K562 (cell line): ENCODE data around the gene TMEM156. TPM values are rescaled to one million over a fixed set of nuclear protein-coding genes. Genes with fewer than 3 reads are reported as not detected.

ENCODE experiments used
- ATAC-seq: fragments of 200-7000 bp; cut with Tn5 transposase; 3 replicates; pipeline ENCODE4 v1.9.1; 2020; ENCODE audit warnings: moderate library complexity
- BruUV-seq: library from RNA; stranded (reverse); fragments of 400-500 nt; replicated peaks from 2 replicates; lab custom pipeline; 2021; lab: Mats Ljungman, UMichigan
- CTCF ChIA-PET: fragments of 300-600 bp; formaldehyde crosslinking; extraction: SDS; loops from one replicate; lab custom pipeline; 2021; ENCODE audit warnings: low intra/inter-chr PET ratio; lab: Yijun Ruan, JAX
- POLR2A ChIA-PET: fragments of 300-600, 350-650 bp; sonication (Branson Sonifier 250); formaldehyde crosslinking; extraction: SDS; loops from one replicate; lab custom pipeline; 2021; ENCODE audit warnings: antibody characterized with exemption, inconsistent platforms; lab: Yijun Ruan, JAX
- DNase-seq, 4 experiments: peaks; one replicate each; pipeline versions ENCODE4 v3.0.0 to v3.0.0-alpha.2; 2011 to 2018; ENCODE audit warnings: low spot score in 3 of 4, mixed read lengths in 3 of 4; ENCODE audit errors: extremely low read depth in 1 of 4
- FAIRE-seq: peaks from 2 replicates; lab custom pipeline; 2011; peaks lifted over from hg19 to GRCh38; lab: Jason Lieb, UNC
- H2AFZ ChIP-seq: 2 replicates; pipeline ENCODE4 v1.6.0; 2011; ENCODE audit warnings: low read depth, low read length, control low read depth, inconsistent platforms
- H3K27ac ChIP-seq: fragments of 200-600 bp; 3 replicates; pipeline ENCODE4 v1.8.0; 2011; ENCODE audit warnings: low read depth, mild to moderate bottlenecking, control low read depth, inconsistent platforms, low read length, moderate library complexity, mixed read lengths; ENCODE audit errors: extremely low read depth
- H3K27me3 ChIP-seq, 2 experiments: fragments of 300-600 bp in 1 of 2; 2 replicates in 1 of 2; 3 replicates in 1 of 2; pipeline versions ENCODE4 v1.6.0 to v1.8.0; 2011; ENCODE audit warnings: inconsistent platforms in 2 of 2, low read length in 2 of 2, mild to moderate bottlenecking in 1 of 2, mixed read lengths in 1 of 2, moderate library complexity in 1 of 2; ENCODE audit not compliant: control insufficient read depth in 2 of 2, insufficient read depth in 2 of 2
- H3K36me3 ChIP-seq: fragments of 300-600 bp; 3 replicates; pipeline ENCODE4 v1.8.0; 2011; ENCODE audit warnings: mild to moderate bottlenecking, low read length, inconsistent platforms; ENCODE audit not compliant: control insufficient read depth, insufficient read depth
- H3K4me1 ChIP-seq, 2 experiments: fragments of 200-600 bp in 1 of 2; replicated peaks in 1 of 2; 2 replicates in 1 of 2; 3 replicates in 1 of 2; pipeline versions ENCODE4 v1.5.1 to v1.8.0; 2011; ENCODE audit warnings: inconsistent platforms in 2 of 2, low read length in 2 of 2, mild to moderate bottlenecking in 1 of 2, mixed read lengths in 1 of 2, moderate library complexity in 1 of 2; ENCODE audit not compliant: control insufficient read depth in 2 of 2, insufficient read depth in 2 of 2
- H3K4me2 ChIP-seq: 2 replicates; pipeline ENCODE4 v1.6.1; 2011; ENCODE audit warnings: low read length, control low read depth, inconsistent platforms, mixed read lengths; ENCODE audit not compliant: insufficient read depth
- H3K4me3 ChIP-seq: fragments of 200-600 bp; sonication (generic), shearing (Covaris generic); 2 replicates; pipeline ENCODE4 v1.5.1; 2016; ENCODE audit warnings: control low read depth, inconsistent platforms
- H3K79me2 ChIP-seq: fragments of 200-600 bp; 3 replicates; pipeline ENCODE4 v1.8.0; 2011; ENCODE audit warnings: low read length, inconsistent platforms; ENCODE audit not compliant: control insufficient read depth, insufficient read depth
- H3K9ac ChIP-seq, 2 experiments: 2 replicates each; pipeline versions ENCODE4 v1.6.0 to v1.6.1; 2011; ENCODE audit warnings: low read depth in 2 of 2, low read length in 2 of 2, control low read depth in 1 of 2, inconsistent platforms in 1 of 2, mild to moderate bottlenecking in 1 of 2, mixed read lengths in 1 of 2; ENCODE audit not compliant: insufficient read depth in 1 of 2
- H3K9me1 ChIP-seq: one replicate; pipeline ENCODE4 v1.6.0; 2011; ENCODE audit warnings: inconsistent platforms, mild to moderate bottlenecking, low read length, moderate library complexity; ENCODE audit not compliant: control insufficient read depth, insufficient read depth
- H3K9me3 ChIP-seq: replicated peaks from 2 replicates; pipeline ENCODE4 v1.5.1; 2011; ENCODE audit warnings: low read depth, low read length, inconsistent platforms; ENCODE audit not compliant: control insufficient read depth, insufficient read depth
- H4K20me1 ChIP-seq: replicated peaks from 2 replicates; pipeline ENCODE4 v1.6.1; 2011; ENCODE audit warnings: low read length, inconsistent platforms, mixed read lengths; ENCODE audit not compliant: control insufficient read depth, insufficient read depth
- CBX5 ChIP-seq: IDR thresholded peaks from 2 replicates; pipeline ENCODE4 v1.6.1; 2014; ENCODE audit warnings: low read depth, borderline replicate concordance
- CCNT2 ChIP-seq: IDR thresholded peaks from 2 replicates; pipeline ENCODE4 v1.6.1; 2011; ENCODE audit warnings: borderline replicate concordance, low read depth, mild to moderate bottlenecking, moderate library complexity, mixed read lengths, low read length; ENCODE audit not compliant: insufficient read length; ENCODE audit errors: extremely low read depth
- EP400 ChIP-seq: fragments of 450-650 bp; IDR thresholded peaks from 2 replicates; pipeline ENCODE4 v1.6.1; 2017; ENCODE audit warnings: antibody characterized with exemption, mild to moderate bottlenecking, moderate library complexity
- FOXA3 ChIP-seq, 2 experiments: fragments of 450-650 bp in 1 of 2; sonication (generic) in 1 of 2; formaldehyde crosslinking; IDR thresholded peaks in 1 of 2; conservative IDR thresholded peaks in 1 of 2; 2 replicates each; pipeline versions ENCODE4 v1.4.0 to v1.8.0; 2020 to 2022; ENCODE audit warnings: mild to moderate bottlenecking in 2 of 2, missing genetic modification reagents in 1 of 2
- HDAC3 ChIP-seq: fragments of 450-650 bp; IDR thresholded peaks from 2 replicates; pipeline ENCODE4 v1.6.1; 2018; ENCODE audit warnings: borderline replicate concordance, mild to moderate bottlenecking, moderate library complexity; ENCODE audit not compliant: partially characterized antibody
- HIVEP1 ChIP-seq: fragments of 250-450 bp; sonication (Bioruptor Pico); IDR thresholded peaks from 2 replicates; pipeline ENCODE4 v1.4.0; 2020; ENCODE audit warnings: mild to moderate bottlenecking
- HOXB6 ChIP-seq: fragments of 250-450 bp; sonication (Bioruptor Pico); IDR thresholded peaks from 2 replicates; pipeline ENCODE4 v1.5.1; 2022; ENCODE audit warnings: mild to moderate bottlenecking, borderline replicate concordance
- KAT7 ChIP-seq: sonication (generic); formaldehyde crosslinking; IDR thresholded peaks from 2 replicates; pipeline ENCODE4 v1.8.0; 2022; ENCODE audit warnings: missing genetic modification reagents, mild to moderate bottlenecking, borderline replicate concordance
- PCBP2 ChIP-seq: fragments of 200-400 bp; formaldehyde crosslinking; IDR thresholded peaks from 2 replicates; pipeline ENCODE4 v1.6.1; 2018; ENCODE audit warnings: low read length, low read depth, mild to moderate bottlenecking, moderate library complexity; ENCODE audit not compliant: poor library complexity, severe bottlenecking
- WHSC1 ChIP-seq: IDR thresholded peaks from one replicate; pipeline ENCODE4 v1.6.1; 2012; ENCODE audit warnings: low read length, control low read depth, inconsistent platforms
- XRCC3 ChIP-seq: fragments of 450-650 bp; IDR thresholded peaks from 2 replicates; pipeline ENCODE4 v1.6.1; 2017; ENCODE audit warnings: mild to moderate bottlenecking, moderate library complexity
- ZBTB7A ChIP-seq: IDR thresholded peaks from 2 replicates; pipeline ENCODE4 v1.6.1; 2011; ENCODE audit warnings: low read depth, mild to moderate bottlenecking, low read length, moderate library complexity, borderline replicate concordance; ENCODE audit not compliant: control insufficient read depth
- ZC3H11A ChIP-seq: IDR thresholded peaks from 2 replicates; pipeline ENCODE4 v1.6.1; 2012; ENCODE audit warnings: low read depth, low read length, improper control_type of control experiment
- ZNF274 ChIP-seq: IDR thresholded peaks from 2 replicates; pipeline ENCODE4 v1.6.1; 2011; ENCODE audit warnings: low read depth, mild to moderate bottlenecking, low read length, moderate library complexity, borderline replicate concordance
- ZNF76 ChIP-seq: fragments of 250-450 bp; sonication (Bioruptor Pico); IDR thresholded peaks from 2 replicates; pipeline ENCODE4 v1.4.0; 2020; ENCODE audit warnings: mild to moderate bottlenecking, moderate library complexity, borderline replicate concordance
- WGBS: fragments of 100-300 bp; shearing (Covaris generic); methylation state at CpG from one replicate; pipeline ENCODE4 v1.1.6; 2016; ENCODE audit warnings: low coverage, mixed read lengths; ENCODE audit not compliant: insufficient coverage; ENCODE audit errors: missing lambda C conversion rate; 5-methylcytosine and 5-hydroxymethylcytosine counted together
- in situ Hi-C: fragments of 300-500 bp; cut with MboI; formaldehyde crosslinking; loops from 4 replicates; pipeline ENCODE4 v1.15.0; 2018; ENCODE audit warnings: inconsistent platforms, mixed read lengths
- intact Hi-C: fragments of 100-400 bp; cut with micrococcal nuclease; formaldehyde crosslinking; loops from 2 replicates; pipeline ENCODE4 v1.14.2; 2022
- polyA plus RNA-seq, 8 experiments: library from polyadenylated mRNA; depleted of rRNA in 4 of 8; stranded (reverse) in 5 of 8; unstranded in 3 of 8; fragments of >200 nt; fragmentation: Nextera tagmentation in 2 of 8; fragmentation: Illumina TruSeq in 1 of 8; extraction: Ambion mirVana in 2 of 8; extraction: Trizol in 1 of 8; gene quantifications; 2 replicates each; pipeline versions ENCODE4 v1.2.1 to v1.2.3, GENCODE V29; 2011 to 2014; ENCODE audit warnings: inconsistent platforms in 1 of 8, missing spikeins in 1 of 8
- total RNA-seq, 7 experiments: library from RNA; depleted of rRNA in 6 of 7; stranded (reverse); fragments of >200 nt in 6 of 7; fragmentation: Illumina TruSeq in 2 of 7; extraction: Trizol in 2 of 7; gene quantifications; 2 replicates each; pipeline versions ENCODE4 v1.2.1 to v1.2.3, GENCODE V29; 2011 to 2021; ENCODE audit warnings: low replicate concordance in 1 of 7
- TF ChIP-seq, protein P1 (sequence below): fragments of 450-650 bp; formaldehyde crosslinking; conservative IDR thresholded peaks from 2 replicates; pipeline ENCODE4 v1.4.0; 2022; ENCODE audit warnings: mild to moderate bottlenecking, missing genetic modification characterization

Gene TMEM156
- total and polyA plus RNA-seq, 9 of the 15 experiments (the other 6 are each of a cell fraction or from before 2014, with no cell fraction given): 3.5 to 9.6 (median 6.4) TPM

DNA sequence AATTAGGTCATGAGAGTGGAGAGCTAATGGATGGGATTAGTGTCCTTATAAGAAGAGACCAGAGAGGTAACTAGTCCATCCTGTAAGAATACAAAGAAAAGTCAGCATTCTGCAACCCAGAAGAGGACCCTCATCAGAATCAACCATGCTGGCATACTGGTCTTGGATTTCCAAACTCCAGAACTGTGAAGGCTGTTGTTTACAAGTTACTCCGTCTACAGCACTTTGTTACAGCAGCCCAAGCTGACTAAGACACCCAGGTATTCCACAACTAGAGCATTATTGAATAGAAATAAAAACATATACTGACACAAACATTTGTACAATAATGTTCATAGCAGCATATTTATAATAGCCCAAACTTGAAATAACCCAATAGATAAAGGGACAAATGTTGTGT is 9.2 kb downstream of the TMEM156 start:
- H3K27ac ChIP-seq: no peak overlapping the region
- ChIA-PET CTCF (no interaction called here), POLR2A (interaction anchor here (0.6 to 1.5 kb wide), 2 partner anchors 10 to 21 kb away, joined by 3 to 4 read pairs; no protein-coding TSS in a partner anchor)
- H3K4me3 ChIP-seq: no peak overlapping the region
- no peak for TF ChIP-seq ZNF76
- no peak for TF ChIP-seq HIVEP1
- no peak for TF ChIP-seq WHSC1
- TF ChIP-seq CCNT2: no peak
- no peak overlapping the region for H2AFZ ChIP-seq
- 93% methylated on average over 1 of the region's 1 CpG for WGBS
- no peak overlapping the region for H3K9ac ChIP-seq
- no peaks in the 10 kb centered on the region for H3K36me3 ChIP-seq
- FAIRE-seq: no peak
- intact Hi-C loops (no loop called here), in situ Hi-C loops (no loop called here)
- H3K4me2 ChIP-seq: no peak overlapping the region
- H3K4me1 ChIP-seq: peaks cover 7 to 8% of the 10 kb centered on the region in 2 experiments; a peak in 2 of 5 replicates
- H3K9me1 ChIP-seq: no peaks in the 10 kb centered on the region
- DNase-seq: no peak
- BruUV-seq: no TSS peak
- no peak for ATAC-seq
- no peaks in the 10 kb centered on the region for H4K20me1 ChIP-seq
- no peaks in the 10 kb centered on the region for H3K27me3 ChIP-seq
- H3K9me3 ChIP-seq: no peaks in the 10 kb centered on the region
- H3K79me2 ChIP-seq: no peaks in the 10 kb centered on the region; the same call in 2 of the 3 replicates

DNA sequence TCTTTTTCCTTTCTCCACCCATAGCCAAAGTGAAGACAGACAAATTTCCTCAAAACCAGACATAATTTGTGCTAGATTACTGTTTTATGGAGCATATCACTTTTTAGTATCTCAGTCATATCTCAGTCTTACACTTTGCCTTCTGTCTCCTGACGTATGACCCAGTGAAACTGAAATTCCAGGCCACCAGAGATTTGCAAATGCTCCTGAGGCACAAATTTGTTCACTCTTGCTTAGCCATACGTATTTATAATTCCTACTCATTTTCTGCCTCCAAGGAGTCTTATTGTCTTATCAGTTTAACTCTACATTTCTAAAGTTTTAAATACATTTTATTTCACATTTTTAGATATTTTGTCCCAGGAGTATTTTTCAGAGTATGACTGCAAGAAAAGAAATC is 10.0 kb downstream of the TMEM156 start:
- 36% methylated on average over 2 of the region's 2 CpGs for WGBS
- H3K9me3 ChIP-seq: no peaks in the 10 kb centered on the region
- H2AFZ ChIP-seq: no peak overlapping the region
- intact Hi-C loops: no loop called here
- H3K27ac ChIP-seq: no peak overlapping the region
- DNase-seq: no peak
- no peaks in the 10 kb centered on the region for H3K36me3 ChIP-seq
- POLR2A ChIA-PET: interaction anchor here (0.6 to 1.5 kb wide), 2 partner anchors 9 to 28 kb away, joined by 3 to 4 read pairs; no protein-coding TSS in a partner anchor
- no peaks in the 10 kb centered on the region for H3K27me3 ChIP-seq
- CTCF ChIA-PET: no interaction called here
- no peaks in the 10 kb centered on the region for H3K9me1 ChIP-seq
- in situ Hi-C loops: no loop called here
- no peak for ATAC-seq
- H4K20me1 ChIP-seq: no peaks in the 10 kb centered on the region
- FAIRE-seq: no peak
- H3K79me2 ChIP-seq: no peaks in the 10 kb centered on the region; the same call in 2 of the 3 replicates
- H3K4me1 ChIP-seq: peaks cover 0 to 7% of the 10 kb centered on the region in 2 experiments; a peak in 2 of 5 replicates
- H3K4me3 ChIP-seq: no peak overlapping the region
- BruUV-seq: no TSS peak
- H3K9ac ChIP-seq: no peak overlapping the region
- no peak overlapping the region for H3K4me2 ChIP-seq
- TF ChIP-seq HOXB6 (CRISPR knock-in tag) (no peak), FOXA3 (CRISPR knock-in tag; conservative IDR thresholded peaks at IDR 0.05 in 1 of 2, IDR thresholded peaks at IDR 0.05 in 1 of 2) (no peak), ZNF274 (no peak), CBX5 (no peak), PCBP2 (no peak), KAT7 (CRISPR knock-in tag) (no peak), ZBTB7A (no peak), EP400 (no peak), XRCC3 (no peak), ZC3H11A (no peak), HDAC3 (no peak)
- TF ChIP-seq, protein P1, sequence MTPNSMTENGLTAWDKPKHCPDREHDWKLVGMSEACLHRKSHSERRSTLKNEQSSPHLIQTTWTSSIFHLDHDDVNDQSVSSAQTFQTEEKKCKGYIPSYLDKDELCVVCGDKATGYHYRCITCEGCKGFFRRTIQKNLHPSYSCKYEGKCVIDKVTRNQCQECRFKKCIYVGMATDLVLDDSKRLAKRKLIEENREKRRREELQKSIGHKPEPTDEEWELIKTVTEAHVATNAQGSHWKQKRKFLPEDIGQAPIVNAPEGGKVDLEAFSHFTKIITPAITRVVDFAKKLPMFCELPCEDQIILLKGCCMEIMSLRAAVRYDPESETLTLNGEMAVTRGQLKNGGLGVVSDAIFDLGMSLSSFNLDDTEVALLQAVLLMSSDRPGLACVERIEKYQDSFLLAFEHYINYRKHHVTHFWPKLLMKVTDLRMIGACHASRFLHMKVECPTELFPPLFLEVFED: no peak
